ENCODE measurements around the gene LSS.
A peak's percentile ranks its signal among the peaks of the same experiment; 100 is the strongest.

LSS gene

GRCh38 chr21:46239817-46240325, 11.3 kb upstream of the LSS start:
- no peak for TF ChIP-seq CTCF (conservative IDR thresholded peaks at IDR 0.05; ENCODE audit: low read length)
- TF ChIP-seq EZH2phosphoT487 (IDR thresholded peaks at IDR 0.05; ENCODE audit: borderline replicate concordance) = no peak
- Histone ChIP-seq H3K79me2 (ENCODE audit: insufficient read depth, low read length) (peaks cover 3% of the 10 kb centered on the region; the same call in 1 of the 2 replicates), H3K4me2 (ENCODE audit: low read depth, low read length, poor library complexity, severe bottlenecking) (no peak overlapping the region), H3K36me3 (ENCODE audit: insufficient read depth, low read length) (peaks cover 78% of the 10 kb centered on the region), H2AFZ (ENCODE audit: low read length) (no peak overlapping the region), H3K4me3 (ENCODE audit: low read length, poor library complexity, severe bottlenecking) (no peak overlapping the region), H3K27me3 (ENCODE audit: insufficient read depth, low read length, poor library complexity, severe bottlenecking) (no peaks in the 10 kb centered on the region), H3K4me1 (ENCODE audit: insufficient read depth, low read length, poor library complexity, severe bottlenecking) (peaks cover 12% of the 10 kb centered on the region), H3F3A (ENCODE audit: low read depth) (no peaks in the 10 kb centered on the region), H3K9ac (ENCODE audit: low read depth, low read length, poor library complexity, severe bottlenecking) (no peak overlapping the region), H3K9me2 (replicated peaks; ENCODE audit: low read depth, low read length) (no peaks in the 10 kb centered on the region), H4K20me1 (ENCODE audit: insufficient read depth, low read length, poor library complexity, severe bottlenecking) (no peaks in the 10 kb centered on the region), H3K9me3 (ENCODE audit: insufficient read depth, low read depth, low read length) (no peaks in the 10 kb centered on the region)

GRCh38 chr21:46237474-46237873, 8.9 kb upstream of the LSS start:
- Histone ChIP-seq H3K9me2 (replicated peaks; ENCODE audit: low read depth, low read length) (no peaks in the 10 kb centered on the region), H3K4me3 (ENCODE audit: low read length, poor library complexity, severe bottlenecking) (no peak overlapping the region), H3K27me3 (ENCODE audit: insufficient read depth, low read length, poor library complexity, severe bottlenecking) (no peaks in the 10 kb centered on the region), H3K4me1 (ENCODE audit: insufficient read depth, low read length, poor library complexity, severe bottlenecking) (peaks cover 28% of the 10 kb centered on the region), H3K4me2 (ENCODE audit: low read depth, low read length, poor library complexity, severe bottlenecking) (no peak overlapping the region), H2AFZ (ENCODE audit: low read length) (no peak overlapping the region), H3K36me3 (ENCODE audit: insufficient read depth, low read length) (peaks cover 60% of the 10 kb centered on the region), H3K79me2 (ENCODE audit: insufficient read depth, low read length) (peaks cover 13% of the 10 kb centered on the region; the same call in 1 of the 2 replicates), H4K20me1 (ENCODE audit: insufficient read depth, low read length, poor library complexity, severe bottlenecking) (no peaks in the 10 kb centered on the region), H3F3A (ENCODE audit: low read depth) (no peaks in the 10 kb centered on the region), H3K9me3 (ENCODE audit: insufficient read depth, low read depth, low read length) (no peaks in the 10 kb centered on the region), H3K9ac (ENCODE audit: low read depth, low read length, poor library complexity, severe bottlenecking) (no peak overlapping the region)
- TF ChIP-seq CTCF (conservative IDR thresholded peaks at IDR 0.05; ENCODE audit: low read length) = no peak
- no peak for TF ChIP-seq EZH2phosphoT487 (IDR thresholded peaks at IDR 0.05; ENCODE audit: borderline replicate concordance)

GRCh38 chr21:46234436-46234950, 5.9 kb upstream of the LSS start:
- Histone ChIP-seq H3K9ac (ENCODE audit: low read depth, low read length, poor library complexity, severe bottlenecking) (no peak overlapping the region), H3F3A (ENCODE audit: low read depth) (no peaks in the 10 kb centered on the region), H3K4me2 (ENCODE audit: low read depth, low read length, poor library complexity, severe bottlenecking) (peak overlapping the region; percentile 98), H3K79me2 (ENCODE audit: insufficient read depth, low read length) (peaks cover 39% of the 10 kb centered on the region), H3K27me3 (ENCODE audit: insufficient read depth, low read length, poor library complexity, severe bottlenecking) (no peaks in the 10 kb centered on the region), H3K4me1 (ENCODE audit: insufficient read depth, low read length, poor library complexity, severe bottlenecking) (peaks cover 55% of the 10 kb centered on the region), H2AFZ (ENCODE audit: low read length) (no peak overlapping the region), H3K4me3 (ENCODE audit: low read length, poor library complexity, severe bottlenecking) (no peak overlapping the region), H3K9me2 (replicated peaks; ENCODE audit: low read depth, low read length) (no peaks in the 10 kb centered on the region), H4K20me1 (ENCODE audit: insufficient read depth, low read length, poor library complexity, severe bottlenecking) (no peaks in the 10 kb centered on the region), H3K9me3 (ENCODE audit: insufficient read depth, low read depth, low read length) (no peaks in the 10 kb centered on the region), H3K36me3 (ENCODE audit: insufficient read depth, low read length) (peaks cover 32% of the 10 kb centered on the region)
- no peak for TF ChIP-seq CTCF (conservative IDR thresholded peaks at IDR 0.05; ENCODE audit: low read length)
- no peak for TF ChIP-seq EZH2phosphoT487 (IDR thresholded peaks at IDR 0.05; ENCODE audit: borderline replicate concordance)
